Stimulated activated CD4-positive, alpha-beta T cell treated with anti-CD3 and anti-CD28 coated beads, Interleukin-15, amount 100 ng/mL, for 24 hours (primary cell): ENCODE measurements around the gene NOVA2.

Experiments used
- DNase-seq: peaks from one replicate; pipeline ENCODE4 v3.0.0-alpha.2; 2020

Gene NOVA2

DNA sequence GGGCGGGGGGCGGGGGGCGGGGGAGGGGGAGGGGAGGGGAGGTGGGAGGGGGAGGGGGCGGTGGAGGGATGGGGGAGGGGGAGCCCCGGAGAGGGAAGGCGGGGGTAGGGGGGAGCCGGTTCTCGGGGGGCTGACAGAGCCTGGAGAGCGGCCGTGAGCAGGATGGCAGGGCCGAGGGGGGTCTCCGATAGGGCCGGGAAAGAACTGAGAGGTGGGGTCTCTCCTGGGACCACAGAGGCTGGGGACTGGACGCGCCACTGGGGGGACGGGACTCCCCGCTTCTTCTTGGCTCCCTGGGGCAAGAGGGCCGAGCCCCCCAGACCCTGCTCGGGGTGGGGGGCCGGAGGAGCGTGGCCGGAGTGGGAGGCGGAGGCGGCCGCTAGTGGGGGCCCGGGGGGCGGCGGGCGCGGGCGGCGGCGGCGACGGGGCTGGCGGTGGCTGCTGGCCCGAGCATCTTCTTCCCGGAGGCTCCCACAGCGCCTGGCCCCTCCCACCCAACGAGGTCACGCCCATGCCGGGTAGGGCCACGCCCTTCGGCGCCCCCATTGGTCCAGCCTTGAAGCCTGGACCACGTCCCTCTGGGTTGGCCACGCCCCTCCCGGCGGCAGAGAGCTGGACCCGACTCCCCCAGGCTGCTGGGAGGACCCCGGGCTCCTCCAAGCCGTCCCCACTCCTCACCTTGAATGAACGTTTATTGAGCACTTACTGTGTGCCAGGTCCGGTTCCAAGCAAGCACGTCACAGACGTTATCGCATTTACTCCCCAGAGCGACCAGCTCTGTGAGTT, at the start of gene NOVA2:
NOVA2 (minus strand) TSS at position 313 of the 786 bp plus-strand sequence. CDS start 514 bp downstream, outside the sequence.
- DNase-seq = peak; percentile 68

DNA sequence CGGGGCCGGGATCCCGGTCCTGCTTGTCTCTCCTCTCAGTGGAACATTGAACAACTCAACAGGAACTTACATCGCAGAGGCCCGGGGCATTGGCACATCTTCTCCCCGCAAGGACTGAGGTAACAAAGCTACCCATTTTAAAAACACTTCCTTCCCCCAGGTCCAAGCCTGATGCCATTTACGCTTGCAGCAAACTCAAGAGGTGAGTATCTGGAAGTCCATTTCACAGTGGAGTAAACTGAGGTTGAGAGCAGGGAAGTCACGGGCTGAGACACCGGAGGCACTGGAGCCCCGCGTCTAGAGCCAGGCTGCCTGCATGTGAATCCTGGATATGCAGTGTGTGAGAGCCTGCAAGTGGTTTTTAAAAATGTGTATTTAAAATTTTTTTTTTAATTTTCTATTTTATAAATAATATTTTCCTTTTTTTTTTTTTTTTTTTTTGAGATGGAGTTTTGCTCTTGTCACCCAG, 49.7 kb upstream of the NOVA2 start:
- no peak for DNase-seq

GRCh38 chr19:46022431-46023310, 49.0 kb upstream of the NOVA2 start, which contains the start of gene PGLYRP1:
Gene PGLYRP1, minus strand, starts transcription at chr19:46023053. Its CDS starts 32 bp downstream, at chr19:46023021.
- DNase-seq = no peak

GRCh38 chr19:46022061-46022430, 48.4 kb upstream of the NOVA2 start:
- no peak for DNase-seq

GRCh38 chr19:46021531-46022041, 47.9 kb upstream of the NOVA2 start:
- DNase-seq = no peak

- no peak for DNase-seq
These were observed 47.1 kb upstream of the NOVA2 start for GRCh38 chr19:46020819-46021125.

GRCh38 chr19:46019270-46019669, 45.6 kb upstream of the NOVA2 start:
- DNase-seq = no peak

DNA sequence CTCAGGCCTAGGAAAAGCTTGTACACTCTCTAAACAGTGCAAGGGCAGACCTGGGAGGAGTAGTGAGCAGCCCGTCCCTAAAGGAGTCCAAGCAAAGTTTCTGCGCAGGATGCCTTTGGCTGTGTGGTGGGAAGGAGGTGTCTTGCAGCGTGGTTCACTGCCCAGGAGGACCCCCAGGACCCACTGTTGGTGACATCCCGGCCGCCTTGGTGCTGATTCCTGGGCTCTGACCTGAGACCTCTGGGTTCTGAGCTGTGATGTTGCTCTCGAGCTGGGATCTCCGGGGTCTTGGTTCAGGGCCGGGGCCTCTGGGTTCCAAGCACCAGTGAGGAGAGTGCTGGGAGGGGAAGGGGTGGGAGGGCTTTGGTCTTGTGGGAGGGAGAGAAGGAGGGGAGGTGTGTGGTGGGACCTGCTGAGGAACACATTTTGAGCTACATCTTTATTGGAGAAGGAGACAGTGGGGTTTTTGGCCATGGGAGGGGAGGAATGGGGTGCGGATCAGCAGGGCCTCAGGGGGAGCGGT, 45.1 kb upstream of the NOVA2 start:
- DNase-seq = no peak

DNA sequence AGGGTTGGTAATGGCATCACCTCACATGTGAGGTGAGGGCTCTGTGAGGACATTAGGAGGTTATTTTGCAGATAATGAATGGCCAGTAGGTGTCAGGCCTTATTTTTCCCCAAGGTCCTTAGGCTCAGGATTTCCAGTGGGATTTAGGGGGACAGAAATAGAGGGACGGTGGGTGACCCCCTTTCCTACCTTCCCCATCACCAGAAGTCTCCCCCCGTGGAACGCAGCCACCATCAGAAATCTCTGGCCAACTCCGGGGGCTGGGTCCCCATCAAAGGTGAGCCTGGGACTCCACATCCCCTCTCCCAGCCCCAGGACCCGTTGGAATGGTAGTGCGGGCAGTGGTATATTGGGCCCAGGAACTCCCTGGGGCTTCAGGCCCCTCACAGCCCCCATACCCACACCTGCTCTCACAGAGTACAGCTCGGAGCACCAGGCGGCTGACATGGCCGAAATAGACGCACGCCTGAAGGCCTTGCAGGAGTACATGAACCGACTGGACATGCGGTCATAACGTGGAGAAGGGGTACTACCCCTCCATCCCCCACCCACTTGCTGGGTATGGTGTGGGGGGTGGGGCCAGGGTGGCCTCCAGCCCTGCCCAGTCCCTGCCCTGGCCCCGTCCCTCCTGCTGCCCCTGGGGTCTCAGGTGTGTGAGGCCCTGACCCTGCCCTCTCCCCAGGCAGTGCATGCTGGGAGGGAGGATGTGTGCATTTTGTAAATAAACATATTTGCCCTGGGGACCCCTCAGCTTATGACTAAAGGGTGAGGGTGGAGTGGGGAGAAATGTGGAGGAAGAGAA, 44.4 kb upstream of the NOVA2 start:
- DNase-seq = no peak

GRCh38 chr19:46017095-46017429, 43.4 kb upstream of the NOVA2 start:
- DNase-seq = no peak

- DNase-seq = peak; percentile 87
These were observed 42.9 kb upstream of the NOVA2 start for GRCh38 chr19:46016426-46017094.

DNA sequence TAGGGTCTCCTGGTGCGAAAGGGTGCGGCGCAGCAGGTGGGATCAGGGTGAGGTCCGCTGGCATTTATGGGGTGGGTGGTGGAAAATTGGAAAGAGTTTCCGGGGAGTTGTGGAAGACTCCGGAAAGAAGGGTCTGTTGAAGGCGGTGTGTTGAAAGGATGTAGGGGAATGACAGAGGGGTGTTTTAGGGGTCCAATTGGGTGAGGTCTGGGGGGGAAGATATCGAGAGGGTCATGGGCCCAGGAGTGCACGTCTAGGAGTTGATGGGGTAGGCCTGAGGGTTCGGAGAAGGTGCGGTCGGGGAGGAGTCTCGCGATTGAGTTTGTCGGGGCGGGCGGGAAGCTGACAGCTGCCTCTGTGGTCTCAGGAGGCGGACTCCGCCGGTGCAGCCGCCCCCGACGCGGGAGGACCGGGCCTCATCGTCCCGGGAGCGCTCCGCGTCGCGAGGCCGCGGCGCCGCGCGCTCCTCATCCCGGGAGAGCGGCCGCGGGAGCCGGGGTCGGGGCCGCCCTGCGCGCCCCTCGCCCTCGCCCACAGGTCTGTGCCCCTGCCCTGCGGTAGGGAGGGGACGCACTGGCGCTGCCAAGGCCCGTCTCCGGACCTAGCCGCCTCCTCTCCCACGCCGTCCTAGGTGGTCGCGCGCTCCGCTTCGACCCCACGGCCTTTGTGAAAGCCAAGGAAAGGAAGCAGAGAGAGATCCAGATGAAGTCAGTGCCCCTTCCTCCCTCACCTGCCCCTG, 42.2 kb upstream of the NOVA2 start:
- DNase-seq = peak; percentile 60

DNA sequence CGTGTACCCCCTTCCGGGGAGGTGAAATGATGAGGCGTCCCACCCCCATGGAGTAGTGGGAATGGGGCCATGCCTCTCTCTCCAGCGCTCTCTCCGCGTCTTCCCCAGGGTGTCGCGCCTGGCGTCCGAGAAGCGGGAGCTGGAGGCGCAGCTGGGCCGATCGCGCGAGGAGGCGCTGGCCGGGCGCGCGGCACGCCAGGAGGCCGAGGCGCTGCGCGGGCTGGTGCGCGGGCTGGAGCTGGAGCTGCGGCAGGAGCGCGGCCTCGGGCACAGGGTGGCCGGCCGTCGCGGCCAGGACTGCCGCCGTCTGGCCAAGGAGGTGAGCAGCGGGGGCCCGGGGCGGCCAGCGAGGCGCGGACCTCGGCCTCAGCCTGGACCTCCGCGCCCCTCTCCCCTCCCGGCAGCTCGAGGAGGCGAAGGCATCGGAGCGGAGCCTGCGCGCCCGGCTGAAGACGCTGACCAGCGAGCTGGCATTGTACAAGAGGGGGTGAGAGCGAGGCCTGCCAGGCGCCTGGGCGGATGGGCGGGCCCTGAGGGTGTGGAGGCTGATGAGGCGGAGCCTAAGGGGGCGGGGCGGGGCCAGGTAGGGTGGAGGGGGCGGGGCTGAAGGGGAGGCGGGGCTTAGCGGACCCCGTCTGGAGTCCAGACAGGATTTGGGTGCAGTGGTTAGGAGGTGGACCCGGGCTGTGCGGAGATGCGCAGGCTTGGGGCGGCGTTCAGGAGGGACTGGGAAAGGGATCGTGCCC, 41.4 kb upstream of the NOVA2 start:
- peak; percentile 80 for DNase-seq

- DNase-seq = no peak
These were observed 40.9 kb upstream of the NOVA2 start for GRCh38 chr19:46014534-46014933.

GRCh38 chr19:46009530-46010510, 36.2 kb upstream of the NOVA2 start:
- DNase-seq = peak; percentile 73

DNA sequence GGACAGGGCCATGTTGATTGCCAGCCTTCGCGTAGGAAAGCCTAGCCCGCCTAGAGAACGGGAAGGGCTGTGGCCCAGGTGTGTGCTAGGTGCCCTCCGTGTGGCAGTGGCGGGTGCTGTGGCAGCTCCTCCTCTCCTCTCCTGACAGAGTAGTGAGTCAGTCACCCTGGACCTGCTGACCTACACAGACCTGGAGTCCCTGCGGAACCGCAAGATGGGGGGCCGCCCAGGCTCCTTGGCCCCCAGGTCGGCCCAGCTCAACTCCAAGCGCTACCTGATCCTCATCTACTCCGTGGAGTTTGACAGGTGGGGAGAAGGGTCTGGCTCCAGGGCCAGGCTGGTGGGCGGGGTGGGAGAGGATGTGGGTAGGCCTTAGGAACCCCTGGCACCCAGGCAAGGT, 32.7 kb upstream of the NOVA2 start:
- no peak for DNase-seq

DNA sequence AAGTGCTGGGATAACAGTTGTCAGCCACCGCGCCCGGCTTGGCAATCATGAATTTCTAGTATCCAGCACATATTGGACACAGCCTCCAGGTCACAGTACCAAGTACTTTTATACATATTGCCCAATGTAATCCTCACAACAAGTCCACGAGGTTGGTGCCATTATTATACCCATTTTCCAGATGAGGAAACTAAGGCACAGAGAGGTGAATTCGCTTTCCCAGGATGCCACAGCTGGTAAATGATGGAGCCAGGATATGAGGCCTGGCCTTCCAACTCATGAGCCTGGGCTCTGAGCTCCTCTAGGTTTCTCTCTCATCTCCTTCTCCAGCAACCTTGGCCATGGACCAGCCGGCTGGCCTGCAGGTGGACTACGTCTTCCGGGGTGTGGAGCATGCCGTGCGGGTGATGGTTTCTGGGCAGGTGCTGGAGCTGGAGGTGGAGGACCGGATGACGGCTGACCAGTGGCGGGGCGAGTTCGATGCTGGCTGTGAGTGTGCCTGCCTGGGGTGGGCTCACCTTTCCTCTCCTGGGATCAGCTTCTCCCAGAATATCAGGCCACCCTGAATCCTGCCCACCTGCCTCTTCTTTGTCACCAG, 29.1 kb upstream of the NOVA2 start:
- no peak for DNase-seq

DNA sequence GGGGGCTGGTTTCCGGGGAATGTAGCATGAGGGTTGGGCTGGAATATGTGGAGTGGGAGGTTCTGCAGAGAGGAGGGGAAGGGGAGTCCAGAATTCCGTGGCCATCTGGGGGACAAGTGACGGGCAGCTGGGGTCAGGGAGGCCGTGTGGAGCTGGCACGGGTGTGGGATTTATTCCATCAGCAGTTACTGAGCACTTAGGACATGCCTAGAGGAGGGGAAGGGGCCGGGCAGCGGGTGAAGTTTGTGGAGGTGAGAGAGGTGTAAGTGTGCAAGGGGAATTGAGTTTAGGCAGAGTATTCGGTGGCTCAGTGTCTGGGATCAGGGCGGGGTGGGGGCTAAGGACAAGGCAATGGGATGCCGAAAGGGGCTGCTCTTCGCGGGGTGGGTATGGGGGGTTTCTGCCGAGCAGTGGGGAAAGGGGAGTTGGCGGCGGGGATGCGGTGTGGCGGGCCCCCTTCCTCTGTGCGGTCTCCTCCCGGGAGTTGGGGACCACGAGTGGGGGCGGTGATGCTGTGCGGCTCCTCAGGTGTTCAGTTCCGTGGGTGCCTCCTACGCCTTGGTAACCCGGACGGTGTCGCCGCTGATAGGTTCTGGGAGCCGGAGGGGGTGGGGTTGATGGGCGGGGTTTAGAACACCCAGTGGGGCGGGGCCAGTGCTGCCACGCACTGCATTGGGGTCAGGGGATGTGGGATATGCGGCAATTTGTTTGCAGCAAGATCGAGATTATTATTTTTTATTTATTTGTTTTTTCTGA, 27.0 kb upstream of the NOVA2 start:
- peak; percentile 73 for DNase-seq
